SK-N-SH treated with all-trans-retinoic acid at 6 μM for 48 hours (cell line): ENCODE data around the gene IWS1.

Experiments used
- RARB ChIP-seq: fragments of 250-450 bp; sonication (Bioruptor Pico); IDR thresholded peaks from 2 replicates; pipeline ENCODE4 v1.8.0; 2021; ENCODE audit warnings: mild to moderate bottlenecking, moderate library complexity
- TOX ChIP-seq: fragments of 250-450 bp; sonication (Bioruptor Pico); IDR thresholded peaks from 2 replicates; pipeline ENCODE4 v1.8.0; 2021; ENCODE audit warnings: mild to moderate bottlenecking, moderate library complexity, borderline replicate concordance

DNA sequence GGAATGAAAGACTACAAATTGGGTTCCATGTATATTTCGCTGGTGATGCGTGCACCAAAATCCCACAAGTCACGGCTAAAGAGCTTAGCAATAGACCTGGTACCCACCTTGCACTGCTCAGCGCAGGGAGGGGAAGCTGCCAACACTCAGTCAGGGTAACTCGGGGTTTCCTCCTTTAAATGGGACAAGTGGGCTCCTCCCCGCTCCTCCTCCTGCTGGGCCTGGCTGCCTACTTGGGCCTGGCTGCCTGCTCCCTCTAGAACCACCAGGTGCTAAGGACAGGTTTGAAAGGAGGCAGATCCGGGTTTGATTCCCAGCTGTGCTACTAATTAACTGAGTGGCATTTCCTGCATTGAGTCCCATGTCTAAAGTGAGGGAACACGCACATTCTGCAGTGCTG lies 32.6 kb upstream of the IWS1 start:
- TF ChIP-seq RARB (no peak), TOX (no peak)
